22Rv1 (cell line): Measurements from ENCODE around the gene TIMM22.

Source experiments
- ZFX ChIP-seq: fragments of 450-650 bp; IDR thresholded peaks from 2 replicates; pipeline ENCODE4 v1.6.1; 2017; ENCODE audit warnings: antibody characterized with exemption, borderline replicate concordance
- TF ChIP-seq, protein P1 (sequence below): fragments of 450-650 bp; IDR thresholded peaks from 2 replicates; pipeline ENCODE4 v1.5.1; 2017; ENCODE audit warnings: mild to moderate bottlenecking

DNA sequence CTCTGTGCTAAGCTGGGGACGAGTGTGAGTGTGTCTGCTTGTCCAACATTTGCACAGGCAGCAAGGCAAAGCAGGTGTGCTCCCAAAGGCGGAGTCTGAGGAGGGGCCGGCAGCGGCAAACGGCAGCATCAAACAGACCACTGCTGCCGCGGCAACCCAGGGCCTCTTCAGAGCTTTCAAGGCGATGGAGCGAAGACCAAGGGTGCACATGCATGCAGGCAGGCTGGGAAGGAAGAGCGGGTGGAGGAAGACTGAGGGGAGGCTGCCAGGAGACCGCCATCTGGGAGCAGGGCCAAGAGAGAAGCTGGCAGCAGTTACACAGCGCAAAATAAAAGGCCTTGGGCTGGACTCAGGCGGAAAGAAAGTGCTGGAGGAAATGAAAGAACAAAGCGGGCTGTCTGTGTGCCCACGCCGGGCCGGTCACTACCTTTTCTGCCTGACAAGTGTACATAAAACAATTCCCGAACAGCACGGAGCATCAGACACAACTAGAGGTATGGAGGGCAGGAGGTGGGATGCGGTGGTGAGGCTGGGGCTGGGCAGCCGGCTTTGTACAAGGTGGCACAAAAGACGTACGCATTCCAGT is 8.5 kb downstream of the TIMM22 start:
- TF ChIP-seq, protein P1, sequence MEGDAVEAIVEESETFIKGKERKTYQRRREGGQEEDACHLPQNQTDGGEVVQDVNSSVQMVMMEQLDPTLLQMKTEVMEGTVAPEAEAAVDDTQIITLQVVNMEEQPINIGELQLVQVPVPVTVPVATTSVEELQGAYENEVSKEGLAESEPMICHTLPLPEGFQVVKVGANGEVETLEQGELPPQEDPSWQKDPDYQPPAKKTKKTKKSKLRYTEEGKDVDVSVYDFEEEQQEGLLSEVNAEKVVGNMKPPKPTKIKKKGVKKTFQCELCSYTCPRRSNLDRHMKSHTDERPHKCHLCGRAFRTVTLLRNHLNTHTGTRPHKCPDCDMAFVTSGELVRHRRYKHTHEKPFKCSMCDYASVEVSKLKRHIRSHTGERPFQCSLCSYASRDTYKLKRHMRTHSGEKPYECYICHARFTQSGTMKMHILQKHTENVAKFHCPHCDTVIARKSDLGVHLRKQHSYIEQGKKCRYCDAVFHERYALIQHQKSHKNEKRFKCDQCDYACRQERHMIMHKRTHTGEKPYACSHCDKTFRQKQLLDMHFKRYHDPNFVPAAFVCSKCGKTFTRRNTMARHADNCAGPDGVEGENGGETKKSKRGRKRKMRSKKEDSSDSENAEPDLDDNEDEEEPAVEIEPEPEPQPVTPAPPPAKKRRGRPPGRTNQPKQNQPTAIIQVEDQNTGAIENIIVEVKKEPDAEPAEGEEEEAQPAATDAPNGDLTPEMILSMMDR, result no peak
- no peak for TF ChIP-seq ZFX
